Measurements from ENCODE around the gene MGST3. TPM values are rescaled to one million over a fixed set of nuclear protein-coding genes. Genes with fewer than 3 reads are reported as not detected.

The MGST3 gene
- total RNA-seq, 1 donor from 2014 or later = 133 TPM

DNA sequence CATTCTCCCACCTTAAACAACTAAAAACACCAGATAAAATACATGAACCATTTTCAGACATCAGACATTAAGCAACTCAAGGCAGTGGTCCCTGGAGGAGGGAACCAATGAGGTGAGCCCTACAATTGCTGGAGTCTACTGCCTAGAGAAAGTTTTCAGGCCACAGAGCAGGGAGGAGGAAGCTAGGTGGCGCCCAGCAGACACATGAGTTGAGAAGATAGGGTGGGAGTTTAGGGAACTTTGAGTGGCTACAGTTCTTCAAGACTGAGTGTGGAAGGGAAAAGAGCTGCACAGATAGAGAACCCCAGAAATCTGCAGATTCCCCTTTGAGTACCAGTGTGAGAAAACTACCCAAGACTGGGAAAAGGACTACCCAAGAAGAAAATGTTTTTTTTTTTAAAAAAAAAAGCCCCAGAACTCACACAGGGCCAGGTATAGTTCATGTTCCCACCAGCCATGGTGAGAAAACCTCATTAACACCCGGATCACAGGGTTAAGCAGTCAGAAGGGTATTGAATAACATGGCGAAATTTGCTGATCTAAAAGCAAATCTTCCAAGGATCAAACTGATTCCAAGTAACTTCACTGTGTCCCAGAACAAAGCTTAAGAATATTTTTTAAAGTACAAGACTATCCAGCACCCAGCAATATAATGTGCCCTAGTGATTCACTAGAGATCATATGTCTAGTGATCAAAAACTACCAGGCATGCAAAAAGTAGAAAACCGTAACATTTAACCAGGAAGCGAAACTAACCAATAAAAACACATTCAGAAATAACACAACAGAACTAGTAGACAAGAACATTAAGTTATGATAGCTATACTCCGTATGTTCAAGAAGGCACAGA, 55.3 kb downstream of the MGST3 start:
- peaks cover 7% of the 10 kb centered on the region for H3K9me3 Mint-ChIP-seq
- no peak overlapping the region for H3K27ac Mint-ChIP-seq
- TF ChIP-seq, protein P1, sequence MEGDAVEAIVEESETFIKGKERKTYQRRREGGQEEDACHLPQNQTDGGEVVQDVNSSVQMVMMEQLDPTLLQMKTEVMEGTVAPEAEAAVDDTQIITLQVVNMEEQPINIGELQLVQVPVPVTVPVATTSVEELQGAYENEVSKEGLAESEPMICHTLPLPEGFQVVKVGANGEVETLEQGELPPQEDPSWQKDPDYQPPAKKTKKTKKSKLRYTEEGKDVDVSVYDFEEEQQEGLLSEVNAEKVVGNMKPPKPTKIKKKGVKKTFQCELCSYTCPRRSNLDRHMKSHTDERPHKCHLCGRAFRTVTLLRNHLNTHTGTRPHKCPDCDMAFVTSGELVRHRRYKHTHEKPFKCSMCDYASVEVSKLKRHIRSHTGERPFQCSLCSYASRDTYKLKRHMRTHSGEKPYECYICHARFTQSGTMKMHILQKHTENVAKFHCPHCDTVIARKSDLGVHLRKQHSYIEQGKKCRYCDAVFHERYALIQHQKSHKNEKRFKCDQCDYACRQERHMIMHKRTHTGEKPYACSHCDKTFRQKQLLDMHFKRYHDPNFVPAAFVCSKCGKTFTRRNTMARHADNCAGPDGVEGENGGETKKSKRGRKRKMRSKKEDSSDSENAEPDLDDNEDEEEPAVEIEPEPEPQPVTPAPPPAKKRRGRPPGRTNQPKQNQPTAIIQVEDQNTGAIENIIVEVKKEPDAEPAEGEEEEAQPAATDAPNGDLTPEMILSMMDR (conservative IDR thresholded peaks at IDR 0.05) = no peak
- H3K27me3 Mint-ChIP-seq = no peaks in the 10 kb centered on the region
- no peak overlapping the region for H3K4me3 Mint-ChIP-seq
- peaks cover 6% of the 10 kb centered on the region for H3K4me1 Mint-ChIP-seq (ENCODE audit: unreplicated experiment)
- no peak for DNase-seq (ENCODE audit: extremely low spot score, unreplicated experiment)
- peaks cover 61% of the 10 kb centered on the region for H3K36me3 Mint-ChIP-seq

GRCh38 chr1:165686971-165687433, 56.0 kb downstream of the MGST3 start:
- H3K4me3 Mint-ChIP-seq = no peak overlapping the region
- TF ChIP-seq, protein P1 (conservative IDR thresholded peaks at IDR 0.05) = no peak
- H3K27me3 Mint-ChIP-seq = no peaks in the 10 kb centered on the region
- H3K4me1 Mint-ChIP-seq (ENCODE audit: unreplicated experiment) = peaks cover 6% of the 10 kb centered on the region
- H3K9me3 Mint-ChIP-seq = peaks cover 7% of the 10 kb centered on the region
- no peak for DNase-seq (ENCODE audit: extremely low spot score, unreplicated experiment)
- H3K36me3 Mint-ChIP-seq = peaks cover 62% of the 10 kb centered on the region
- H3K27ac Mint-ChIP-seq = no peak overlapping the region

- TF ChIP-seq, protein P1 (conservative IDR thresholded peaks at IDR 0.05) = no peak
- Mint-ChIP-seq H3K9me3 (peaks cover 7% of the 10 kb centered on the region), H3K27ac (no peak overlapping the region), H3K36me3 (peaks cover 56% of the 10 kb centered on the region), H3K27me3 (no peaks in the 10 kb centered on the region), H3K4me3 (no peak overlapping the region), H3K4me1 (ENCODE audit: unreplicated experiment) (peaks cover 6% of the 10 kb centered on the region)
- DNase-seq (ENCODE audit: extremely low spot score, unreplicated experiment) = no peak
Measured at GRCh38 chr1:165688046-165688445, 57.0 kb downstream of the MGST3 start.

GRCh38 chr1:165695031-165695430, 64.0 kb downstream of the MGST3 start:
- Mint-ChIP-seq H3K4me3 (peak overlapping the region; percentile 52), H3K4me1 (ENCODE audit: unreplicated experiment) (peaks cover 15% of the 10 kb centered on the region)

DNA sequence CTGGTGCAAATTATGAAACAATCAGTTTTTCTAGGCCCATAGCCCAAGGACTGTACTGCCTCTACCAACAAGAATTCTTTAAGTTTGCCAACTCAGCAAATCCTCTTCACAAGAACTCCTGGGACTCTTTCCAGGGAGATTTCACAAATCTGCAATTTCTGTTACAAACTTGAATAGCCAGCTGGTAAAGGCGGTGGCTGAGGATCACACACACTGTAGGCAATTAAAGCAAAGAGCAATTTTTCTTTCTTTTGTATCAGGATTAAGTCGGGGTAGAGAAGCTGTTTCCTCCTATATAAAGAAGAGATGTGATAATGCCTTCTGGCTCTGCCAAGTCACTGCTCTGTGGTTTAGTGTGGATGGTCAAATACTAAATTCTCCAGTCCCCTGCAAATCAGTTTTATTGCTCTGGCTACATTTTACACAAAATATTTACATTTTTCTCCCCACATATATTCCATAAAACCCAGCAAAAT, 65.6 kb downstream of the MGST3 start:
- peak overlapping the region; percentile 79 for H3K27ac Mint-ChIP-seq

More at GRCh38 chr1:165695031-165695430, 64.0 kb downstream of the MGST3 start:
- no peak for DNase-seq (ENCODE audit: extremely low spot score, unreplicated experiment)
- H3K27me3 Mint-ChIP-seq = no peaks in the 10 kb centered on the region
- TF ChIP-seq, protein P1 (conservative IDR thresholded peaks at IDR 0.05) = no peak
- H3K27ac Mint-ChIP-seq = no peak overlapping the region
- no peaks in the 10 kb centered on the region for H3K9me3 Mint-ChIP-seq
- peaks cover 26% of the 10 kb centered on the region for H3K36me3 Mint-ChIP-seq

More for the DNA sequence above, 65.6 kb downstream of the MGST3 start:
- Mint-ChIP-seq H3K27me3 (peaks cover 6% of the 10 kb centered on the region), H3K9me3 (no peaks in the 10 kb centered on the region), H3K4me1 (ENCODE audit: unreplicated experiment) (peaks cover 15% of the 10 kb centered on the region), H3K36me3 (peaks cover 14% of the 10 kb centered on the region), H3K4me3 (peak overlapping the region; percentile 78)
- no peak for DNase-seq (ENCODE audit: extremely low spot score, unreplicated experiment)
- TF ChIP-seq, protein P1 (conservative IDR thresholded peaks at IDR 0.05) = no peak
